Measurements from ENCODE around the gene SLC4A7. TPM values are rescaled to one million over a fixed set of nuclear protein-coding genes. Genes with fewer than 3 reads are reported as not detected.

SLC4A7 gene
- total and polyA plus RNA-seq, 7 donors = 1.4 to 26.6 (median 13.3) TPM

- TF ChIP-seq CTCF (IDR thresholded peaks at IDR 0.05) = no peak
- no peaks in the 10 kb centered on the region for H3K27me3 ChIP-seq (ENCODE audit: insufficient read depth in 3 of 3, low read length in 2 of 3)
- H3K4me1 ChIP-seq = no peaks in the 10 kb centered on the region
- H3K36me3 ChIP-seq (ENCODE audit: insufficient read depth in 1 of 2, low read depth in 1 of 2) = no peaks in the 10 kb centered on the region
- DNase-seq (no peak), ATAC-seq (no peak)
- 54 to 60% (median 56%) methylated on average over 5 of the region's 5 CpGs for WGBS, 3 donors
- intact Hi-C loops (cut with DNase I) = no loop called here
- H3K4me3 ChIP-seq = no peak overlapping the region
- H3K27ac ChIP-seq = no peak overlapping the region
- H3K9me3 ChIP-seq = no peaks in the 10 kb centered on the region
These were observed 27.7 kb upstream of the SLC4A7 start for GRCh38 chr3:27511724-27512422.

GRCh38 chr3:27509376-27509775 lies 25.2 kb upstream of the SLC4A7 start:
- Histone ChIP-seq H3K4me1 (no peaks in the 10 kb centered on the region), H3K4me3 (no peak overlapping the region), H3K27me3 (ENCODE audit: insufficient read depth in 3 of 3, low read length in 2 of 3) (no peaks in the 10 kb centered on the region), H3K36me3 (ENCODE audit: insufficient read depth in 1 of 2, low read depth in 1 of 2) (no peaks in the 10 kb centered on the region), H3K27ac (no peak overlapping the region), H3K9me3 (no peaks in the 10 kb centered on the region)
- 91 to 98% (median 94%) methylated on average over 2 of the region's 2 CpGs for WGBS, 3 donors
- ATAC-seq = no peak
- TF ChIP-seq CTCF (IDR thresholded peaks at IDR 0.05) = no peak
- intact Hi-C loops (cut with DNase I) = no loop called here
- DNase-seq = no peak

DNA sequence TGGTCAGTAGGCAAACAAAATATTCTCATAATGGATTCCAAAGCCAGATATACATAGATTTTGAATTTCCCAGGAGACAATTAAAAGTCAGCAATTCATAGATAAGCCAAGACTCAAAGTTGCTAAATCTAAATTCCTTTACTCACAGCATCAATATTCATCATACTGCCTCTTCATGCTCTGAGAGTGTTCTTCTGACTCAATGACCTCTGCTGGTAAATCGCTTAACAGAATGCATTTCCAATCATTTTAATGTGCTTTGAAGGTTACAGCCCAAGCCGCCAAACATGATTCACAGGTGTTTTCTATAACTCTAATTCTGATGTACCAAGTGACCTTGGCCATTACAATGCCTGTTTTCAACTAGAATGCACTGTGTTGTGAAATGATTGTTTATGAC lies 24.2 kb upstream of the SLC4A7 start:
- H3K4me3 ChIP-seq = no peak overlapping the region
- H3K27ac ChIP-seq = no peak overlapping the region
- ATAC-seq (no peak), DNase-seq (no peak)
- no peak for TF ChIP-seq CTCF (IDR thresholded peaks at IDR 0.05)
- H3K27me3 ChIP-seq (ENCODE audit: insufficient read depth in 3 of 3, low read length in 2 of 3) = no peaks in the 10 kb centered on the region
- H3K36me3 ChIP-seq (ENCODE audit: insufficient read depth in 1 of 2, low read depth in 1 of 2) = no peaks in the 10 kb centered on the region
- no peaks in the 10 kb centered on the region for H3K4me1 ChIP-seq
- H3K9me3 ChIP-seq = no peaks in the 10 kb centered on the region
- intact Hi-C loops (cut with DNase I) = no loop called here
- WGBS, 3 donors = 78 to 81% (median 79%) methylated on average over 2 of the region's 2 CpGs

GRCh38 chr3:27507515-27508266 lies 23.5 kb upstream of the SLC4A7 start:
- DNase-seq (no peak), ATAC-seq (no peak)
- Histone ChIP-seq H3K4me3 (no peak overlapping the region), H3K27me3 (ENCODE audit: insufficient read depth in 3 of 3, low read length in 2 of 3) (no peaks in the 10 kb centered on the region), H3K27ac (no peak overlapping the region), H3K36me3 (ENCODE audit: insufficient read depth in 1 of 2, low read depth in 1 of 2) (no peaks in the 10 kb centered on the region), H3K4me1 (no peaks in the 10 kb centered on the region), H3K9me3 (no peaks in the 10 kb centered on the region)
- intact Hi-C loops (cut with DNase I) = no loop called here
- 53 to 55% (median 55%) methylated on average over 2 of the region's 2 CpGs for WGBS, 3 donors
- TF ChIP-seq CTCF (IDR thresholded peaks at IDR 0.05) = no peak
